Right lobe of liver (tissue), 6 donors: ENCODE measurements around the gene SEMA4G. TPM values are rescaled to one million over a fixed set of nuclear protein-coding genes. Genes with fewer than 3 reads are reported as not detected.

ENCODE experiments used
- ATAC-seq, 4 donors: fragments of 200-7000 bp; cut with Tn5 transposase; one replicate each; pipeline ENCODE4 v1.9.1; 2020; ENCODE audit warnings: mild to moderate bottlenecking in 4 of 4, moderate library complexity in 4 of 4
- DNase-seq, 3 donors: peaks; one replicate each; pipeline ENCODE4 v3.0.0-alpha.2; 2020
- H3K27ac ChIP-seq, 3 donors: fragments of 200-600 bp; one replicate each; pipeline ENCODE4 v1.8.0; 2022
- H3K27me3 ChIP-seq, 2 donors: fragments of 200-600 bp; one replicate each; pipeline ENCODE4 v1.8.0; 2022
- H3K36me3 ChIP-seq, 4 donors: fragments of 200-600 bp; sonication (generic) in 1 of 4; one replicate each; pipeline versions ENCODE4 v1.5.1 to v1.8.0; 2017 to 2022; ENCODE audit warnings: control low read depth in 1 of 4
- H3K4me1 ChIP-seq, 4 donors: fragments of 200-600 bp; sonication (generic) in 1 of 4; one replicate each; pipeline versions ENCODE4 v1.5.1 to v1.8.0; 2017 to 2022; ENCODE audit warnings: control low read depth in 1 of 4
- H3K4me3 ChIP-seq, 3 donors: fragments of 200-600 bp; one replicate each; pipeline ENCODE4 v1.8.0; 2022
- H3K9me3 ChIP-seq, 4 donors: fragments of 200-600 bp; sonication (generic) in 1 of 4; one replicate each; pipeline versions ENCODE4 v1.5.1 to v1.8.0; 2017 to 2022; ENCODE audit warnings: control low read depth in 1 of 4
- POLR2A ChIP-seq: fragments of 450-650 bp; IDR thresholded peaks from one replicate; pipeline ENCODE4 v1.6.1; 2017; ENCODE audit warnings: antibody characterized with exemption, mild to moderate bottlenecking
- WGBS: methylation state at CpG from one replicate; pipeline ENCODE4 v1.1.6; 2018; ENCODE audit warnings: low coverage, low lambda C conversion rate; ENCODE audit not compliant: insufficient coverage; ENCODE audit errors: missing lambda C conversion rate; 5-methylcytosine and 5-hydroxymethylcytosine counted together
- intact Hi-C, 2 donors: fragments of 100-400 bp; cut with DNase I; formaldehyde crosslinking; loops; one replicate each; pipeline versions ENCODE4 v1.11.2 to v1.14.1; 2022
- total RNA-seq, 6 experiments: library from RNA; depleted of rRNA in 2 of 6; stranded (reverse); fragments of >200 nt in 2 of 6; fragmentation: NEBNext Ultra II Directional in 3 of 6; extraction: Animal tissue kit (Norgen Biotek cat#: 25700) in 3 of 6; gene quantifications; one replicate each; pipeline versions ENCODE4 v1.1.0 to v1.2.4, GENCODE V29; 2016 to 2023
- TF ChIP-seq, protein P1 (sequence below), 4 donors: fragments of 200-600 bp in 3 of 4; fragments of 450-650 bp in 1 of 4; IDR thresholded peaks; one replicate each; pipeline versions ENCODE4 v1.5.1 to v1.8.0; 2016 to 2022; ENCODE audit warnings: antibody characterized with exemption in 4 of 4, mild to moderate bottlenecking in 2 of 4
- donor health status: DM: no; HTN: yes; CAD: no.
- donor health status: DM: no; HTN: no; CAD: no.
- donor health status: DM: no; HTN: no; CAD: no.
- donor health status: DM: no; HTN: yes; CAD: no.
- donor health status: DM: no; HTN: yes; CAD: no.

SEMA4G gene
- total RNA-seq, 6 experiments from 2014 or later, result 24.7 to 129 (median 38.4) TPM

DNA sequence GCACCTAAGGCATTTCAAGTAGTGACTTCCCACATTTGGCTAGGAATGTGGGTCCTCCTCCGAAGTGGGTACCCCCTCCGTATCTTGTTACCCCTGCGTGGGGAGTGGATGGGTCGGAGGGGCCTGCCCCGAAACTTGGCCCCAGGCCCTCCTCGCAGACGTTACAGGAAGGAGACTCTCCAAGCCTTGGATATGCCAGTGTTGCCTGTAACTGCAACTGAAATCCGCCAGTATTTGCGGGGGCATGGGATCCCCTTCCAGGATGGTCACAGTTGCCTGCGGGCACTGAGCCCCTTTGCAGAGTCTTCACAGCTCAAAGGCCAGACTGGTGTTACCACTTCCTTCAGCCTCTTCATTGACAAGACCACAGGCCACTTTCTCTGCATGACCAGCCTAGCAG is 18.9 kb downstream of the SEMA4G start:
- ATAC-seq, result no peak
- no peak overlapping the region for H3K27ac ChIP-seq
- no peak for DNase-seq
- H3K36me3 ChIP-seq, result peaks cover 0 to 21% (median 6%) of the 10 kb centered on the region in 4 donors
- no peaks in the 10 kb centered on the region for H3K27me3 ChIP-seq
- no peaks in the 10 kb centered on the region for H3K9me3 ChIP-seq
- H3K4me3 ChIP-seq, result peak overlapping the region; percentile 64 to 96 (median 87)
- TF ChIP-seq POLR2A, result no peak
- TF ChIP-seq, protein P1, sequence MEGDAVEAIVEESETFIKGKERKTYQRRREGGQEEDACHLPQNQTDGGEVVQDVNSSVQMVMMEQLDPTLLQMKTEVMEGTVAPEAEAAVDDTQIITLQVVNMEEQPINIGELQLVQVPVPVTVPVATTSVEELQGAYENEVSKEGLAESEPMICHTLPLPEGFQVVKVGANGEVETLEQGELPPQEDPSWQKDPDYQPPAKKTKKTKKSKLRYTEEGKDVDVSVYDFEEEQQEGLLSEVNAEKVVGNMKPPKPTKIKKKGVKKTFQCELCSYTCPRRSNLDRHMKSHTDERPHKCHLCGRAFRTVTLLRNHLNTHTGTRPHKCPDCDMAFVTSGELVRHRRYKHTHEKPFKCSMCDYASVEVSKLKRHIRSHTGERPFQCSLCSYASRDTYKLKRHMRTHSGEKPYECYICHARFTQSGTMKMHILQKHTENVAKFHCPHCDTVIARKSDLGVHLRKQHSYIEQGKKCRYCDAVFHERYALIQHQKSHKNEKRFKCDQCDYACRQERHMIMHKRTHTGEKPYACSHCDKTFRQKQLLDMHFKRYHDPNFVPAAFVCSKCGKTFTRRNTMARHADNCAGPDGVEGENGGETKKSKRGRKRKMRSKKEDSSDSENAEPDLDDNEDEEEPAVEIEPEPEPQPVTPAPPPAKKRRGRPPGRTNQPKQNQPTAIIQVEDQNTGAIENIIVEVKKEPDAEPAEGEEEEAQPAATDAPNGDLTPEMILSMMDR (IDR thresholded peaks at IDR 0.05), result no peak
- WGBS, result no CpG with 5 or more reads among the region's 10 CpGs
- intact Hi-C loops, result no loop called here
- H3K4me1 ChIP-seq, result peaks cover 0 to 29% (median 9%) of the 10 kb centered on the region in 4 donors

DNA sequence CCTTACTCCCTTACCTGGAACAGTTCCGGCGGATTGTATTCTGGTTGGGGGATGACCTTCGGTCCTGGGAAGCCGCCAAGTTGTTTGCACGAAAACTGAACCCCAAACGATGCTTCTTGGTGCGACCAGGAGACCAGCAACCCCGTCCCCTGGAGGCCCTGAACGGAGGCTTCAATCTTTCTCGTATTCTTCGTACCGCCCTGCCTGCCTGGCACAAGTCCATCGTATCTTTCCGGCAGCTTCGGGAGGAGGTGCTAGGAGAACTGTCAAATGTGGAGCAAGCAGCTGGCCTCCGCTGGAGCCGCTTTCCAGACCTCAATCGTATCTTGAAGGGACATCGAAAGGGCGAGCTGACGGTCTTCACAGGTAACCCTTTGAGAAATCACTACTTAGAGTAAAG is 19.8 kb downstream of the SEMA4G start:
- Histone ChIP-seq H3K27me3 (no peaks in the 10 kb centered on the region), H3K4me1 (peaks cover 0 to 29% (median 9%) of the 10 kb centered on the region in 4 donors), H3K4me3 (no peak overlapping the region), H3K27ac (no peak overlapping the region), H3K36me3 (peaks cover 0 to 13% (median 7%) of the 10 kb centered on the region in 4 donors), H3K9me3 (no peaks in the 10 kb centered on the region)
- ATAC-seq (no peak), DNase-seq (no peak)
- TF ChIP-seq, protein P1 (IDR thresholded peaks at IDR 0.05), result no peak
- TF ChIP-seq POLR2A, result no peak
- intact Hi-C loops, result no loop called here
- WGBS, result 92% methylated on average over 5 of the region's 21 CpGs

DNA sequence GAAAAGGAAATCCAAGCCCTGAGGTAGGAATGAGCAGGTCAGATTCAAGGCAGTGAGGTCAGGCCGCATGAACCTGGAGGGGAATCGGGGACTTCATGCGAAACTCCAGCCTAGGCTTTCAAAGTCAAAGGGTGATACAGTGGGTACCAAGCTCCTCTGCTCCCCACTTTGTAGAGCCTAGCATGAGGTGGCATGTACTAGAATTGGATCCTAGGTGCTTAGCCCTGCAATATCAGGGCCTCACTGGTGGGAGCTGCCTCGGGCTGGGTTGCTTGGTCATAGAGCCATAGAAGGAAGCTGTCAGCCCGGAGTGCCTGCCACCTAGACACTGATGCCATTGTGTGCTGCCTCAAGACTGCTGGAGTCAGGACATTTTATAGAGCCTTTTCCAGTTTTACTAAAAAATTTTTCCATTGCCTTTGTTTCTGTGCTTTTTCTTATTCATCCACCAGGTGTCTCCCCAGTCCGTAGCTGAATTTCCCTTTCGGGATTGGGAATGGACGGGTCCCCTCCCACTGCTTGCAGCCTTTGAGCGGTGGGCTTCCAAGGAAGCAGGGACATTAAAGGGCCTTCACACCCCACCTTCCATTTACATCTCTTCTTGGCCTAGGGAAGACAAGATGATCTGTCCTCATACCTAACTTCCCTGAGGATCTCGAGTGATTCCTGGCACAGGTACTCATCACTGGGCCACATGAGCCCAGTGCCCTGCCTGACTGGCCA is 24.8 kb downstream of the SEMA4G start:
- DNase-seq, result no peak
- intact Hi-C loops, result no loop called here

DNA sequence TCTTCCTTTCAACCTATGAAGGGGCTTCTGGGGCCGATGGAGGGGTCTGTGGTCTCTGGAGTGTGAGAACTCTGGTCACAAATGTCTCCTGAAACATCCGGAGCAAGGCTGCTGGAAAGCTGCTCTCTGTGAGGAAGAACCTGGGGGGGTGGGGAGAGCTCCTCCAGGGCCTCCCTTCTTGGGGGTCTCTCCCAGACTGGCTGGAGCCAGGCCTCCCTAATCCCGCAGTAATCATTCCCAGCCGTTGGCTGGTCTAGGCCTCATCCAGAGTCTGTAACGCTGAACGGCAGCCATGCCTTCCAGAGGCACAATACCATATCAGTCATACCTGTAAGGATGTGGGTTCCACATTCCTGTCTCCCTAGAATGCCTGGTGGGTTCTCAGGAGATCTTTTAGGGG is 25.9 kb downstream of the SEMA4G start:
- intact Hi-C loops, result no loop called here
- H3K4me1 ChIP-seq, result peaks cover 0 to 18% (median 3%) of the 10 kb centered on the region in 4 donors
- no peaks in the 10 kb centered on the region for H3K9me3 ChIP-seq
- DNase-seq (no peak), ATAC-seq (no peak)
- WGBS, result 76% methylated on average over 3 of the region's 6 CpGs
- H3K27me3 ChIP-seq, result no peaks in the 10 kb centered on the region
- H3K27ac ChIP-seq, result no peak overlapping the region
- TF ChIP-seq POLR2A, result no peak
- TF ChIP-seq, protein P1 (IDR thresholded peaks at IDR 0.05), result no peak
- H3K36me3 ChIP-seq, result peaks cover 0 to 9% (median 7%) of the 10 kb centered on the region in 4 donors
- H3K4me3 ChIP-seq, result no peak overlapping the region

More for the DNA sequence above, 24.8 kb downstream of the SEMA4G start:
- Histone ChIP-seq H3K9me3 (no peaks in the 10 kb centered on the region), H3K4me1 (peaks cover 0 to 18% (median 3%) of the 10 kb centered on the region in 4 donors), H3K4me3 (no peak overlapping the region), H3K27ac (no peak overlapping the region), H3K36me3 (peaks cover 0 to 9% (median 7%) of the 10 kb centered on the region in 4 donors), H3K27me3 (no peaks in the 10 kb centered on the region)
- WGBS, result 50% methylated on average over 8 of the region's 10 CpGs
- ATAC-seq, result no peak
- TF ChIP-seq, protein P1 (IDR thresholded peaks at IDR 0.05), result peak; percentile 61 to 69 (median 63)
- TF ChIP-seq POLR2A, result no peak
